ENCODE data around the gene EOGT.

- no peak for TF ChIP-seq CTCF (conservative IDR thresholded peaks at IDR 0.05; ENCODE audit: low read length)
- no peak for TF ChIP-seq EZH2phosphoT487 (IDR thresholded peaks at IDR 0.05; ENCODE audit: borderline replicate concordance, low read depth, low read length)
These were observed 26.2 kb downstream of the EOGT start for GRCh38 chr3:68987322-68987721.
